Measurements from ENCODE around the gene SSR4. TPM values are rescaled to one million over a fixed set of nuclear protein-coding genes. Genes with fewer than 3 reads are reported as not detected.

The SSR4 gene
- total and polyA plus RNA-seq, 7 experiments from 2014 or later, result 156 to 496 (median 176) TPM

DNA sequence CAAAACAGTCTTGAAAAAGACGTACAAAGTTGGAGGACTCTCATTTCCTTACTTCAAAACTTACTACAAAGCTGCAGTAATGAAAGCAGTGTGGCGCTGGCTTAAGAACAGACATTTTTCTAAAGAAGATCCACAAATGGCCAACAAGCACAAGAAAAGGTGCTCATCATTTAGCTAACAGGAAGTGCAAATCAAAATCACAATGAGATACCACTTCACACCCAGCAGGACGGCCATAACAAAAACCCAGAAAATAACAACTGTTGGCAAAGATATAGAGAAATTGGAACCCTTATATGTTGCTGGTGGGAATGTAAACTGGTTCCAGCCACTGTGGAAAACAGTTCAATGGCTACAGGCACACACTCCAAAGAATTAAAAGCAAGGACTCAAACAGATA lies 32.5 kb downstream of the SSR4 start:
- ChIA-PET CTCF (no interaction called here), POLR2A (no interaction called here)
- Histone ChIP-seq H3K27me3 (ENCODE audit: control insufficient read depth in 2 of 2, insufficient read depth in 2 of 2, low read length in 2 of 2) (no peaks in the 10 kb centered on the region), H3K27ac (ENCODE audit: low read depth, low read length) (no peak overlapping the region), H3K9me3 (ENCODE audit: control insufficient read depth in 2 of 3, low read length in 3 of 3) (no peaks in the 10 kb centered on the region), H3K36me3 (ENCODE audit: control insufficient read depth in 2 of 3, insufficient read depth in 3 of 3, low read length in 3 of 3) (no peaks in the 10 kb centered on the region), H3K4me1 (ENCODE audit: control insufficient read depth in 2 of 2, insufficient read depth in 2 of 2, low read length in 2 of 2) (peaks cover 7 to 10% of the 10 kb centered on the region in 2 donors), H3K4me3 (ENCODE audit: low read length) (no peak overlapping the region)
- peaks cover 0 to 35% (median 0%) of the 10 kb centered on the region in 5 donors for H3K27me3 Mint-ChIP-seq
- H3K4me1 Mint-ChIP-seq, result peaks cover 13 to 50% (median 32%) of the 10 kb centered on the region in 7 donors
- intact Hi-C loops (cut with micrococcal nuclease), result no loop called here
- H3K27ac Mint-ChIP-seq, result peak overlapping the region in 5 of 9 donors; percentile 12 to 79 (median 58)
- peaks cover 0 to 5% (median 0%) of the 10 kb centered on the region in 5 donors for H3K36me3 Mint-ChIP-seq
- DNase-seq (peak in 1 of 9 donors; percentile 21), ATAC-seq (no peak)
- peaks cover 0 to 2% (median 0%) of the 10 kb centered on the region in 11 donors for H3K9me3 Mint-ChIP-seq
- peak overlapping the region in 7 of 10 donors; percentile 0 to 41 (median 27) for H3K4me3 Mint-ChIP-seq

DNA sequence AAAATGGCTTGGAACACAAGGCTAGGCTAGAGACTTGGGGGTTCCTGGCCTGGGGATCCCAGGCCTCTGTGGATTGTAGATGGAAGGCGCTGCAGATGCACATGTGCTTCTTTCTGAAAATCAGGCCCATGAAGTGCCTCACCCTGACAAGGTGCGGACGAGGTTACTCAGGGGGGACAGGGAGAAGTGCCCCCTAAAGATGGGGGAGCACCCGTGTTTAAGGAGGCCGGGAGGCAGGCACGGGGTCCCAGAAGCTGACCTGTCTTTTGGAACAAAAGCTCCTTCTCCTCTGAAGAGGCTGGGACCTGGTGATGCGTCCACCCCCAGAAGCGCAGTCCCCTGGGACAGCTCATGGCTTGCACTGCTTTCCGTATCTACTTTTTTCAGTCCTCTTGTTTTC lies 33.4 kb downstream of the SSR4 start:
- CTCF ChIA-PET, result no interaction called here
- peak overlapping the region in 3 of 9 donors; percentile 34 to 71 (median 53) for H3K27ac Mint-ChIP-seq
- H3K27me3 ChIP-seq (ENCODE audit: control insufficient read depth in 2 of 2, insufficient read depth in 2 of 2, low read length in 2 of 2), result no peaks in the 10 kb centered on the region

DNA sequence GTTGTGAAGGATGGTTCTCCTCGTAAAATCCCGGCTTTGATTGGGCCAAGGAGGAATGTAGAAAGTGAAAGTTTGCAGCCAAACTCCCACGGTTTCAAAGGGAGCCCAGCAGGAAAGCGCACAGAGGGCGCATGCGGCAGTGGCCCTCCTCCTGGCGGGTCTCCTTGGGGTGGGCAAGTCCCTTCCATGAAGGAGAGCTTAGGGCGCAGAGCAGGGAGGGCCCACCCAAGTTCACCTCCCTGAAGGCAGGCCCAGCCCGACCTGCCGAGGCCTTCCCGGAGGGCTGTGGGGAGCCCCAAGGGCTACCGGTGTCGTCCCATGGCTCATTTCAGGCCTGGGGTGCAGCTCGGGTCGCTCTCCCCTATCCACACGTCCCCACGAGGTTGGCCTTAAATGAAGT lies 33.8 kb downstream of the SSR4 start:
- no peaks in the 10 kb centered on the region for H3K27me3 ChIP-seq (ENCODE audit: control insufficient read depth in 2 of 2, insufficient read depth in 2 of 2, low read length in 2 of 2)
- Mint-ChIP-seq H3K27ac (peak overlapping the region in 1 of 9 donors; percentile 53), H3K4me3 (peak overlapping the region in 3 of 10 donors; percentile 25 to 71 (median 46))

More for the DNA sequence above, 33.4 kb downstream of the SSR4 start:
- Mint-ChIP-seq H3K4me1 (peaks cover 10 to 42% (median 24%) of the 10 kb centered on the region in 7 donors), H3K27me3 (peaks cover 0 to 39% (median 0%) of the 10 kb centered on the region in 5 donors), H3K4me3 (peak overlapping the region in 8 of 10 donors; percentile 2 to 71 (median 29)), H3K36me3 (peaks cover 0 to 5% (median 0%) of the 10 kb centered on the region in 5 donors), H3K9me3 (peaks cover 0 to 3% (median 0%) of the 10 kb centered on the region in 11 donors)
- ATAC-seq (no peak), DNase-seq (no peak)
- POLR2A ChIA-PET, result no interaction called here
- Histone ChIP-seq H3K36me3 (ENCODE audit: control insufficient read depth in 2 of 3, insufficient read depth in 3 of 3, low read length in 3 of 3) (no peaks in the 10 kb centered on the region), H3K4me1 (ENCODE audit: control insufficient read depth in 2 of 2, insufficient read depth in 2 of 2, low read length in 2 of 2) (peaks cover 0 to 3% of the 10 kb centered on the region in 2 donors), H3K27ac (ENCODE audit: low read depth, low read length) (no peak overlapping the region), H3K9me3 (ENCODE audit: control insufficient read depth in 2 of 3, low read length in 3 of 3) (no peaks in the 10 kb centered on the region), H3K4me3 (ENCODE audit: low read length) (no peak overlapping the region)
- intact Hi-C loops (cut with micrococcal nuclease), result no loop called here

DNA sequence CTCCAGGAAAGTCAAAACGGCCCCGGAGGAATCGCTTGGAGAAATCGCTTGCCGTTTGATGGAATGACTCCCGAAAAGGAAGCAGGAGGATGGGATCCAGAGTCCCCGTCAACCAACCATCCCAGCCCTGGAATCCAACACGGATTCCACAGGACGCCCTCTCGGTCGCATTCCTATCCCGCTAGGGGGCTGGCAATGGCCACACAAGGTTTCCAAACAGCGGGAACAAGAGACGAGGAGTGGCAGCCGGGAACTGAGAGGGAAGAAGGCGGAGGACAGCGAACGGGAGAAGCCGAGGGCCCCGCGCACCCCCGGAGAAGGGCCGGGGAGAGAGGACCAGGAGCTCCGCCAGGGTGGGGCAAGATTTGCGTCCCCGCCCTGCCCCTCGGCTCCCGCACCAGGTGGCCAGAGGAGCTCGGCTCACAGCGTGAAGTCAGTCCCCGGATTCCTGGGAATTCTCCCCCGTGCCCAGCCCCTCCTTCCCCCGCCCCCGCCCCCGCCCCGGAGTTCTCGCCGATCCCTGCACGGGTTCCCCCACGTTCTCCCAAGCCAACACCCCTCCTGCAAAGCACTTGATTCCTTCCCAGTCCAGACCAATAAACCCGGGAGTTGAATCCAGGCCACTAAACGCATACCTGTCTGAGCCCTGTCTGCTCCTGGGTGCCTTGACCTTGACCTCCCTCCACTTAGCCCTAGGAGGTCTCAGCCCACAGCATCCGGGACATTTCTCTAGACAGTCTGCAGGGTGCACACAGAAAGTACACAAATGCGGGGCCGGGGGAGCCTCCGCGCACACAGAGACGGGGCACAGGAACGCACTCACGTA lies 34.5 kb downstream of the SSR4 start:
- H3K27me3 Mint-ChIP-seq, result peaks cover 0 to 39% (median 0%) of the 10 kb centered on the region in 5 donors
- Histone ChIP-seq H3K4me1 (ENCODE audit: control insufficient read depth in 2 of 2, insufficient read depth in 2 of 2, low read length in 2 of 2) (peaks cover 0 to 3% of the 10 kb centered on the region in 2 donors), H3K27ac (ENCODE audit: low read depth, low read length) (no peak overlapping the region), H3K27me3 (ENCODE audit: control insufficient read depth in 2 of 2, insufficient read depth in 2 of 2, low read length in 2 of 2) (no peaks in the 10 kb centered on the region), H3K4me3 (ENCODE audit: low read length) (peak overlapping the region; percentile 24), H3K9me3 (ENCODE audit: control insufficient read depth in 2 of 3, low read length in 3 of 3) (no peaks in the 10 kb centered on the region), H3K36me3 (ENCODE audit: control insufficient read depth in 2 of 3, insufficient read depth in 3 of 3, low read length in 3 of 3) (no peaks in the 10 kb centered on the region)
- peaks cover 0 to 5% (median 0%) of the 10 kb centered on the region in 5 donors for H3K36me3 Mint-ChIP-seq
- DNase-seq (no peak), ATAC-seq (peak; percentile 42)
- intact Hi-C loops (cut with micrococcal nuclease), result loop anchor here in 1 of 2 donors (1.0 kb wide), 1 partner anchor 10 kb away; no protein-coding TSS in a partner anchor
- peak overlapping the region; percentile 17 to 83 (median 72) for H3K4me3 Mint-ChIP-seq
- POLR2A ChIA-PET, result no interaction called here
- H3K27ac Mint-ChIP-seq, result peak overlapping the region in 3 of 9 donors; percentile 41 to 58 (median 46)
- H3K4me1 Mint-ChIP-seq, result peaks cover 10 to 37% (median 20%) of the 10 kb centered on the region in 7 donors
- peaks cover 0 to 3% (median 0%) of the 10 kb centered on the region in 11 donors for H3K9me3 Mint-ChIP-seq
- CTCF ChIA-PET, result no interaction called here

More for the DNA sequence above, 33.8 kb downstream of the SSR4 start:
- CTCF ChIA-PET, result no interaction called here
- Mint-ChIP-seq H3K27me3 (peaks cover 0 to 42% (median 0%) of the 10 kb centered on the region in 5 donors), H3K4me1 (peaks cover 10 to 42% (median 24%) of the 10 kb centered on the region in 7 donors), H3K36me3 (peaks cover 0 to 5% (median 0%) of the 10 kb centered on the region in 5 donors), H3K9me3 (peaks cover 0 to 3% (median 0%) of the 10 kb centered on the region in 11 donors)
- intact Hi-C loops (cut with micrococcal nuclease), result no loop called here
- Histone ChIP-seq H3K4me3 (ENCODE audit: low read length) (no peak overlapping the region), H3K4me1 (ENCODE audit: control insufficient read depth in 2 of 2, insufficient read depth in 2 of 2, low read length in 2 of 2) (peaks cover 0 to 3% of the 10 kb centered on the region in 2 donors), H3K36me3 (ENCODE audit: control insufficient read depth in 2 of 3, insufficient read depth in 3 of 3, low read length in 3 of 3) (no peaks in the 10 kb centered on the region), H3K9me3 (ENCODE audit: control insufficient read depth in 2 of 3, low read length in 3 of 3) (no peaks in the 10 kb centered on the region), H3K27ac (ENCODE audit: low read depth, low read length) (no peak overlapping the region)
- POLR2A ChIA-PET, result no interaction called here
- no peak for DNase-seq
- no peak for ATAC-seq

DNA sequence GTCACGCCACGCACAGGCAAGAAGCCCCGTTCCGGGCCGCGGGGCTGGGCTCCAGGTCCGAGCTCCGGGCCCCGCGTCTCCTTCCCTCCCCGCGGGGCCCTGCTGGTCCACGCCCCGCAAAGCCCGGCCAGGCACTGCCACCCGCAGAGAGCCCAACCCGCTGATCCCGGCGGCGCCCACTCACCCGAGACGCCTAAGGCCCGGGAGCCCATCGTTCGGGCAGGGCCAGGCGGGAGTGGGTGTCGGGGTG lies 35.0 kb downstream of the SSR4 start:
- Mint-ChIP-seq H3K4me3 (peak overlapping the region; percentile 17 to 83 (median 72)), H3K27ac (peak overlapping the region in 3 of 9 donors; percentile 41 to 58 (median 46)), H3K36me3 (peaks cover 0 to 5% (median 0%) of the 10 kb centered on the region in 5 donors), H3K9me3 (peaks cover 0 to 3% (median 0%) of the 10 kb centered on the region in 11 donors), H3K4me1 (peaks cover 10 to 33% (median 16%) of the 10 kb centered on the region in 7 donors), H3K27me3 (peaks cover 0 to 39% (median 0%) of the 10 kb centered on the region in 5 donors)
- ATAC-seq (no peak), DNase-seq (no peak)
- intact Hi-C loops (cut with micrococcal nuclease), result loop anchor here in 1 of 2 donors (1.0 kb wide), 1 partner anchor 10 kb away; no protein-coding TSS in a partner anchor
- H3K27me3 ChIP-seq (ENCODE audit: control insufficient read depth in 2 of 2, insufficient read depth in 2 of 2, low read length in 2 of 2), result no peaks in the 10 kb centered on the region
- no peaks in the 10 kb centered on the region for H3K36me3 ChIP-seq (ENCODE audit: control insufficient read depth in 2 of 3, insufficient read depth in 3 of 3, low read length in 3 of 3)
- peaks cover 0 to 3% of the 10 kb centered on the region in 2 donors for H3K4me1 ChIP-seq (ENCODE audit: control insufficient read depth in 2 of 2, insufficient read depth in 2 of 2, low read length in 2 of 2)
- peak overlapping the region; percentile 7 for H3K27ac ChIP-seq (ENCODE audit: low read depth, low read length)
- ChIA-PET POLR2A (no interaction called here), CTCF (no interaction called here)
- H3K9me3 ChIP-seq (ENCODE audit: control insufficient read depth in 2 of 3, low read length in 3 of 3), result no peaks in the 10 kb centered on the region
- H3K4me3 ChIP-seq (ENCODE audit: low read length), result peak overlapping the region; percentile 24

DNA sequence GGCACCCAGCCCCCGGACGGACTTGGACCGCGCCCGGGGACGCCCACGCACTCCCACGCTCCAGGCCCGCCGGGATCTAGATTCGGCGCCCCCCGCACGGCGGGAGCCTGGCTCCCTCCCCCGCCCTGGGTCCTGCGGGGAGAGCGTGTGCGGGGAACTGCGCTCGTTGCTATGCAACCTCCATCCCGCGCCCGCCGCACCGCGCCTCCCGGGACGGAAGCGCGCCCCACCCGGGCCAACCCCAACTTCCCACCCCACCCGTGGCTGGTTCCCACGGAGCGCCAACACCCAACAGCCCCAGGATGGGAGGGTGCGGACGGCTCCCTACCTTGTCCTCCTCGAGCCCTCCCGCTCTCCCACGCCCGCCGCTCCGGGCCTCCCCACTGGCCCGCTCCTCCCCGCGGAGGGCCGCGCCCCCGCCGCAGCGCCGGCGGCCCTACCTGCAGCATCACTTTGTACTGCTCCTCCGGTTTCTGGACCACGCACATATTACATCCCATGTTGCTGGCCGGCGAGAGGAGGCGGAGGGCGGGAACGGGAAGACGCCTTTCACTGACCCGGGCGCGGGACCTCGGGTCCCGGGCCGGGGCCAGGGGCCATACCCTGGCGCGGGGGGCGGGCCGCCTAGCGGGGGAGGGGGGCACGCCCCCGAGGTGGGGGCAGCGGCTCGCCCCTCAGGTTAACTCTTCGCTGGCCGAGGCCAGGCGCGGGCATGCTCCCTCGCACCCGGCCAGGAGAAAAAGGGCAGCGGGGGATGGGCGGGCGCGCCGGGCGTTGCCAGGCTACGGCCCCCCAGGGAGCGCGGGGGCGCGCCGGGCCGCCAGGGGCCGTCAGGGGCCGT lies 35.6 kb downstream of the SSR4 start, which contains the start of gene PDZD4:
PDZD4 (minus strand) TSS at position 746 of the 841 bp plus-strand sequence; CDS start at position 500, 246 bp downstream.
- no peaks in the 10 kb centered on the region for H3K27me3 ChIP-seq (ENCODE audit: control insufficient read depth in 2 of 2, insufficient read depth in 2 of 2, low read length in 2 of 2)
- Mint-ChIP-seq H3K27ac (peak within 1 kb of the TSS in 3 of 9 donors; percentile 41 to 58 (median 46)), H3K4me3 (peak within 1 kb of the TSS; percentile 20 to 83 (median 73)), H3K4me1 (peaks cover 10 to 29% (median 16%) of the 10 kb centered on the region in 7 donors), H3K9me3 (peaks cover 0 to 3% (median 0%) of the 10 kb centered on the region in 11 donors), H3K36me3 (peaks cover 0 to 5% (median 0%) of the 10 kb centered on the region in 5 donors), H3K27me3 (peaks cover 0 to 39% (median 0%) of the 10 kb centered on the region in 5 donors)
- intact Hi-C loops (cut with micrococcal nuclease), result loop anchor here in 1 of 2 donors (1.0 to 5.0 kb wide), 2 partner anchors 11 to 47 kb away; no protein-coding TSS in a partner anchor
- peak within 1 kb of the TSS; percentile 7 for H3K27ac ChIP-seq (ENCODE audit: low read depth, low read length)
- H3K36me3 ChIP-seq (ENCODE audit: control insufficient read depth in 2 of 3, insufficient read depth in 3 of 3, low read length in 3 of 3), result no peaks in the 10 kb centered on the region
- ChIA-PET POLR2A (no interaction called here), CTCF (no interaction called here)
- ATAC-seq (peak; percentile 52), DNase-seq (peak in 1 of 9 donors; percentile 30)
- H3K4me1 ChIP-seq (ENCODE audit: control insufficient read depth in 2 of 2, insufficient read depth in 2 of 2, low read length in 2 of 2), result peaks cover 0 to 3% of the 10 kb centered on the region in 2 donors
- no peaks in the 10 kb centered on the region for H3K9me3 ChIP-seq (ENCODE audit: control insufficient read depth in 2 of 3, low read length in 3 of 3)
- H3K4me3 ChIP-seq (ENCODE audit: low read length), result peak within 1 kb of the TSS; percentile 24

Measured in naive thymus-derived CD4-positive, alpha-beta T cell (primary cell).